Spinal cord (tissue), 10 donors: ENCODE data around the gene CDX1. TPM values are rescaled to one million over a fixed set of nuclear protein-coding genes. Genes with fewer than 3 reads are reported as not detected.

Experiments used
- DNase-seq, 6 donors: peaks; one replicate each; pipeline versions ENCODE4 v3.0.0 to v3.0.0-alpha.2; 2013 to 2015; ENCODE audit warnings: low spot score in 6 of 6, low read depth in 4 of 6
- H3K27ac ChIP-seq: one replicate; pipeline ENCODE4 v1.5.1; 2013; ENCODE audit warnings: low read depth, low read length, control low read depth
- H3K27me3 ChIP-seq: one replicate; pipeline ENCODE4 v1.6.1; 2013; ENCODE audit warnings: low read length; ENCODE audit not compliant: control insufficient read depth, insufficient read depth
- H3K36me3 ChIP-seq: one replicate; pipeline ENCODE4 v1.6.1; 2013; ENCODE audit warnings: low read length; ENCODE audit not compliant: control insufficient read depth, insufficient read depth
- H3K4me1 ChIP-seq: one replicate; pipeline ENCODE4 v1.6.1; 2013; ENCODE audit warnings: low read length; ENCODE audit not compliant: control insufficient read depth, insufficient read depth
- H3K4me3 ChIP-seq: one replicate; pipeline ENCODE4 v1.5.1; 2013; ENCODE audit warnings: low read depth, low read length, control low read depth
- H3K9me3 ChIP-seq: one replicate; pipeline ENCODE4 v1.6.1; 2013; ENCODE audit warnings: low read length; ENCODE audit not compliant: control insufficient read depth, insufficient read depth
- WGBS: methylation state at CpG from one replicate; pipeline ENCODE4 v1.1.5; 2013; ENCODE audit warnings: missing lambda C conversion rate; ENCODE audit not compliant: insufficient coverage; 5-methylcytosine and 5-hydroxymethylcytosine counted together
- polyA plus RNA-seq, 2 donors: library from polyadenylated mRNA; unstranded; fragments of 120-200 nt; gene quantifications; one replicate each; pipeline ENCODE4 v1.2.1, GENCODE V29; 2013; ENCODE audit not compliant: insufficient read length in 2 of 2
- total RNA-seq, 2 donors: library from RNA; depleted of rRNA in 1 of 2; stranded (reverse); fragments of 120-200 nt in 1 of 2; fragments of >200 nt in 1 of 2; gene quantifications; one replicate each; pipeline versions ENCODE4 v1.2.3 to v1.2.4, GENCODE V29; 2013 to 2014
- donor health status: healthy.

The CDX1 gene
- total and polyA plus RNA-seq, 4 donors, result 0.28 TPM; not detected in 3

DNA sequence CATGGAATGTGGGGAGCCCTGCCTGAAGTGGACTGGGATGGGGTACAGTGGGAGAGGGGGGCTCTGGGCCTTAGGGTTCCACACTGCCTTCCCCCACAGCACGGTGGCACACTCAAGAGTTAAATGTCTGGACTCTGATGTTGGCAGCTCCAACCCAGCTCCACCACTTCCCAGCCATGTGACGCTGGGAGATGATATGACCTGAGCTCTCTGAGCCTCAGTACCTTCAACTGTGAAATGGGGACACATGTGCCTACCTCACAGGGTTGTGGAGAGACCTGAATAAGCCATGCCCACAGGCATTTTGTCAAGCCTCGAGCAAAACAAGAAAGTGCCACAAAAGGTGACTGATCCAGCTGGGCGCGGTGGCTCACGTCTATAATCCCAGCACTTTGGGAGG is 7.5 kb upstream of the CDX1 start:
- no peak overlapping the region for H3K4me3 ChIP-seq
- H3K27me3 ChIP-seq, result peaks cover 5% of the 10 kb centered on the region
- H3K9me3 ChIP-seq, result no peaks in the 10 kb centered on the region
- WGBS, result 73% methylated on average over 3 of the region's 6 CpGs
- no peaks in the 10 kb centered on the region for H3K36me3 ChIP-seq
- no peak for DNase-seq
- peak overlapping the region; percentile 31 for H3K27ac ChIP-seq
- H3K4me1 ChIP-seq, result peaks cover 77% of the 10 kb centered on the region

DNA sequence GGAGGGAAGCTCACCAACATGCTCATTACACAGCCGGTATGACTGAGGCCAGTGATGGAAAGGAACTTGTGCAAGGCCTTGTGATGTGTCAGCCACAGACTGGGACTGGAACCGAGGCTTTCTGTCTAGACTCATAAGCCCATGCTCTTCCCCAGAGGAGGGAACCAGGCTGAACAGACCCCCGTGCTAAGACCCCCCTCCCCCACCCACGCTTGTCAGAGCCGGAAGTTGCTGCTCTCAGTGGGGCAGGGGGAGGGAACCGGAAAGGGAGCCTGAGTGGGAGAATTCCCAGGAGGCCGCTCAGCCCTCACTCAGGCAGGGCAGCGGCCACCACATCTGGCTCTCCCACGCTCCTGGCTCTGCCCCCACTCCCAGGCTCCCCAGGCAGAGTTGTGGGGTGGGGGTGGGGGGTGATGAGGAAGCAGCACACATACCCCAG is 6.8 kb upstream of the CDX1 start:
- Histone ChIP-seq H3K36me3 (no peaks in the 10 kb centered on the region), H3K27ac (peak overlapping the region; percentile 47), H3K9me3 (no peaks in the 10 kb centered on the region), H3K4me1 (peaks cover 69% of the 10 kb centered on the region), H3K4me3 (no peak overlapping the region), H3K27me3 (peaks cover 6% of the 10 kb centered on the region)
- 71% methylated on average over 2 of the region's 9 CpGs for WGBS
- DNase-seq, result no peak

- no peaks in the 10 kb centered on the region for H3K36me3 ChIP-seq
- H3K4me3 ChIP-seq, result no peak overlapping the region
- DNase-seq, result no peak
- no peaks in the 10 kb centered on the region for H3K9me3 ChIP-seq
- peaks cover 61% of the 10 kb centered on the region for H3K4me1 ChIP-seq
- 57% methylated on average over 3 of the region's 5 CpGs for WGBS
- H3K27ac ChIP-seq, result peak overlapping the region; percentile 47
- H3K27me3 ChIP-seq, result peaks cover 14% of the 10 kb centered on the region
These were observed 6.0 kb upstream of the CDX1 start for GRCh38 chr5:150160448-150161081.

GRCh38 chr5:150161242-150162141 is 5.1 kb upstream of the CDX1 start:
- peak in 2 of 6 donors; percentile 76 to 77 for DNase-seq
- Histone ChIP-seq H3K4me3 (no peak overlapping the region), H3K9me3 (no peaks in the 10 kb centered on the region), H3K4me1 (peaks cover 57% of the 10 kb centered on the region), H3K27me3 (peaks cover 18% of the 10 kb centered on the region), H3K36me3 (no peaks in the 10 kb centered on the region), H3K27ac (no peak overlapping the region)
- 34% methylated on average over 11 of the region's 14 CpGs for WGBS

GRCh38 chr5:150162142-150162513 is 4.5 kb upstream of the CDX1 start:
- DNase-seq, result no peak
- peaks cover 59% of the 10 kb centered on the region for H3K4me1 ChIP-seq
- no peak overlapping the region for H3K4me3 ChIP-seq
- 93% methylated on average over 3 of the region's 3 CpGs for WGBS
- H3K27me3 ChIP-seq, result peaks cover 18% of the 10 kb centered on the region
- no peak overlapping the region for H3K27ac ChIP-seq
- H3K9me3 ChIP-seq, result no peaks in the 10 kb centered on the region
- H3K36me3 ChIP-seq, result no peaks in the 10 kb centered on the region

DNA sequence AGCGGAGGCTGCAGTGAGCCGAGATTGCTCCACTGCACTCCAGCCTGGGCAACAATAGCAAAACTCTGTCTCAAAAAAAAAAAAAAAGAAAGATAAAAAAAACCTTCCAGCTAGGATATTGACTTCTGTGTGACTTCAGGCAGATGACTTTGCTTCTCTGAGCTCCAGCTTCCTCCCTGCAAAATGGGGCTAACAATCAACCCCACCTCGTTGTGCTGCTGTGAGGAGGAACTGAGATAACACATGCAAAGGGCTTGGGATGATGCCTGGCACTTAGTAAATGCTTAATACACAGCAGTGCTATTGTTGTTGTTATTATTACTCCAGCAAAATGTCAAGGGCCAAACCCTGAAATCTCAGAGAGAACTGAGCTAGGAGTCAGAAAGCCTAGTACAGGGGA is 3.5 kb upstream of the CDX1 start:
- Histone ChIP-seq H3K9me3 (no peaks in the 10 kb centered on the region), H3K27ac (no peak overlapping the region), H3K27me3 (peaks cover 27% of the 10 kb centered on the region), H3K4me1 (peaks cover 60% of the 10 kb centered on the region), H3K36me3 (no peaks in the 10 kb centered on the region), H3K4me3 (no peak overlapping the region)
- no CpG with 5 or more reads among the region's 3 CpGs for WGBS
- DNase-seq, result no peak

DNA sequence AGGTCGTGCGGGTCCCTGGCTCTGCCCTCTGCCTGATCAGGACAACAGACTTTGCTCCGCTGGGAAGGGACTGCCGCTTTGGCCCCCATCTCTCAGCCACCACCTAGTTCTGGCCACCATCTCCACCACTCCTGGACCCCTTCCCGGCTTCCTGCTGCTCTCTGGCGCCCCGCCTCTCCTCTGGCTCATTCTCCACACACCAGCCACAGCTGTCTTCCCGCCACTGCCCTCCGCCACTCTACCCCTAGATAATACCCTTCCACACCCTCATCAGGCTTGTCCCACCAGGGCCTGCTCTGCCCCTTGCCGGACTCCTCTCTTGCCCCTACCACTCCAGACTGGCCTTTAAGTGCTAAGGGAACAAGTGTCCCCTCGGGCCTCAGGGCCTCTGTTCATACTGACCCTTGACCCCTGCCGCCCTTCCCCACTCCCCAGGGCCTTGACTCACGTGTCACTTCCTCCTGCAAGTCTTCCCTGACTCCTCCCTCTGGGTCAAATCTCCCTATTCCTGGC is 3.0 kb upstream of the CDX1 start:
- H3K27ac ChIP-seq, result no peak overlapping the region
- DNase-seq, result no peak
- peaks cover 58% of the 10 kb centered on the region for H3K4me1 ChIP-seq

DNA sequence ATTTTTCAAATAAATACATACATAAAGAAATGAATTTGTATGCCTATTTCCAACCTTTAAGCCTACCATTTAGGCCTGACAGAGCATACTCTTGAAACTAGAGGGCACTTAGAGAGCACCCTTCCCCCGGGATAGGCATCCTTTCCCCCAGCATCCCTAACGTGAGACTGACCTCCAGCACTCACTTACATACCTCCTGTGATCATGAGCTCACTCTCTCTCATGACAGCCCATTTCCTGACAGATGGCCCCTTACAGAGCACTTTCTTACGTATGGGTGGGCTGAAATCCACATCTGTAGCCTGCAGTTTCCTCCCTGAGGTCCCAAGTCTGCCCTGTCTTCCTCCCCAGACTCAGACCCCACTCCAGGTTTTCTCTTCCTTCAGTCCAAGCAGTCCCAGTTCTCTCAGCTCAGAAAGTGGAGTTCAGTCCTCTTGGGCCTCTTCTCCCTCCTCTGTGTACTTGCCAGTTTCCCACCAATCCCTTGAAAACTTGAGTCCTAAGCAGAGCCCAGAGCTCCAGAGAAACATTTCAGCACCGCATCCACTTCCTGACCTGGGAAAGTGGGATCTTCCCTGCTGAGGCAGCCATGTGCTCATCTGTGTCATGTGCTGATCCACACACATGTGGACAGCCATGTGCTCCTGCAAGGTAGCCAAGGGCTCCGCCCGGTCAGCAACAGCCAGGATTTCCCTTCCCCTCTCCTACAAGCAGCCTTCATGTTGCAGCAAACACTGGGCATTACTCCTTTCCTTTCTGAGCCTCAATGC is 2.2 kb upstream of the CDX1 start:
- no peaks in the 10 kb centered on the region for H3K36me3 ChIP-seq
- DNase-seq, result no peak

More for the DNA sequence above, 3.0 kb upstream of the CDX1 start:
- Histone ChIP-seq H3K27me3 (peaks cover 30% of the 10 kb centered on the region), H3K9me3 (no peaks in the 10 kb centered on the region), H3K4me3 (no peak overlapping the region), H3K36me3 (no peaks in the 10 kb centered on the region)
- WGBS, result 39% methylated on average over 13 of the region's 13 CpGs

GRCh38 chr5:150166037-150166649 is 435 bp upstream of the CDX1 start:
- DNase-seq, result no peak
- peaks cover 38% of the 10 kb centered on the region for H3K4me1 ChIP-seq
- peaks cover 44% of the 10 kb centered on the region for H3K27me3 ChIP-seq
- no peaks in the 10 kb centered on the region for H3K9me3 ChIP-seq
- no peaks in the 10 kb centered on the region for H3K36me3 ChIP-seq
- no peak overlapping the region for H3K4me3 ChIP-seq
- WGBS, result 50% methylated on average over 24 of the region's 27 CpGs
- no peak overlapping the region for H3K27ac ChIP-seq

More for the DNA sequence above, 2.2 kb upstream of the CDX1 start:
- H3K4me1 ChIP-seq, result peaks cover 51% of the 10 kb centered on the region
- peaks cover 30% of the 10 kb centered on the region for H3K27me3 ChIP-seq
- H3K4me3 ChIP-seq, result no peak overlapping the region
- peak overlapping the region; percentile 58 for H3K27ac ChIP-seq
- 60% methylated on average over 6 of the region's 6 CpGs for WGBS
- no peaks in the 10 kb centered on the region for H3K9me3 ChIP-seq
